SK-N-SH (cell line): ENCODE data around the gene DCHS1. TPM values are rescaled to one million over a fixed set of nuclear protein-coding genes. Genes with fewer than 3 reads are reported as not detected.

Experiments used
- CTCF ChIA-PET: fragments of 300-600, 350-600 bp; formaldehyde crosslinking; extraction: SDS; loops from one replicate; lab custom pipeline; 2021; lab: Yijun Ruan, JAX
- POLR2A ChIA-PET: fragments of 350-600 bp; sonication (Branson Sonifier 250); formaldehyde crosslinking; extraction: SDS; loops from one replicate; lab custom pipeline; 2020; ENCODE audit warnings: antibody characterized with exemption, inconsistent platforms; lab: Yijun Ruan, JAX
- DNase-seq: peaks from one replicate; pipeline ENCODE4 v3.0.0; 2012
- H2AFZ ChIP-seq: fragments of 200-600 bp; sonication (generic); 2 replicates; pipeline ENCODE4 v1.8.1; 2016; ENCODE audit warnings: antibody characterized with exemption, mild to moderate bottlenecking, low read depth
- H3F3A ChIP-seq: fragments of 200-600 bp; sonication (generic); replicated peaks from 2 replicates; pipeline ENCODE3; 2016; ENCODE audit warnings: antibody characterized with exemption, mild to moderate bottlenecking; ENCODE audit not compliant: insufficient read depth
- H3K27ac ChIP-seq, 2 experiments: fragments of 200-500 bp in 1 of 2; fragments of 200-600 bp in 1 of 2; sonication (Bioruptor generic) in 1 of 2; sonication (generic), shearing (Covaris generic) in 1 of 2; 2 replicates each; pipeline versions ENCODE4 v1.5.1 to v1.6.1; 2014 to 2016; ENCODE audit warnings: low read depth in 2 of 2, inconsistent platforms in 1 of 2, low read length in 1 of 2, mild to moderate bottlenecking in 1 of 2, mixed read lengths in 1 of 2
- H3K27me3 ChIP-seq: fragments of 200-600 bp; sonication (generic), shearing (Covaris generic); 2 replicates; pipeline ENCODE4 v1.6.1; 2016; ENCODE audit warnings: mixed run types; ENCODE audit not compliant: insufficient read depth
- H3K36me3 ChIP-seq, 2 experiments: fragments of 200-500 bp in 1 of 2; fragments of 200-600 bp in 1 of 2; sonication (Bioruptor generic) in 1 of 2; sonication (generic) in 1 of 2; replicated peaks in 1 of 2; 2 replicates each; pipeline versions ENCODE3 to v1.5.1; 2014 to 2016; ENCODE audit warnings: low read length in 1 of 2, mild to moderate bottlenecking in 1 of 2; ENCODE audit not compliant: insufficient read depth in 2 of 2, control insufficient read depth in 1 of 2
- H3K4me1 ChIP-seq, 2 experiments: fragments of 200-500 bp in 1 of 2; fragments of 200-600 bp in 1 of 2; sonication (Bioruptor generic) in 1 of 2; sonication (generic), shearing (Covaris generic) in 1 of 2; 2 replicates each; pipeline versions ENCODE4 v1.5.1 to v1.6.1; 2014 to 2016; ENCODE audit warnings: low read depth in 1 of 2, low read length in 1 of 2, mixed run types in 1 of 2; ENCODE audit not compliant: insufficient read depth in 2 of 2, control insufficient read depth in 1 of 2
- H3K4me2 ChIP-seq: fragments of 200-600 bp; sonication (generic), shearing (Covaris generic); 2 replicates; pipeline ENCODE4 v1.6.1; 2017; ENCODE audit warnings: mixed run types
- H3K4me3 ChIP-seq, 2 experiments: fragments of 200-500 bp in 1 of 2; fragments of 200-600 bp in 1 of 2; sonication (Bioruptor generic) in 1 of 2; sonication (generic), shearing (Covaris generic) in 1 of 2; 2 replicates each; pipeline versions ENCODE4 v1.5.1 to v1.8.1; 2014 to 2016; ENCODE audit warnings: low read depth in 2 of 2, inconsistent platforms in 1 of 2, low read length in 1 of 2, mild to moderate bottlenecking in 1 of 2, mixed read lengths in 1 of 2, moderate library complexity in 1 of 2
- H3K79me2 ChIP-seq: fragments of 200-600 bp; sonication (generic); 2 replicates; pipeline ENCODE4 v1.8.1; 2017; ENCODE audit warnings: mild to moderate bottlenecking; ENCODE audit not compliant: insufficient read depth
- H3K9ac ChIP-seq: fragments of 200-600 bp; sonication (generic); 2 replicates; pipeline ENCODE4 v1.6.1; 2017; ENCODE audit warnings: mixed run types
- H3K9me2 ChIP-seq: fragments of 200-600 bp; sonication (generic); 2 replicates; pipeline ENCODE4 v1.6.1; 2017; ENCODE audit warnings: mixed run types
- H3K9me3 ChIP-seq: fragments of 200-600 bp; sonication (generic); 2 replicates; pipeline ENCODE4 v1.6.1; 2017; ENCODE audit warnings: mixed run types, mild to moderate bottlenecking, moderate library complexity
- H4K20me1 ChIP-seq: fragments of 200-600 bp; sonication (generic); 2 replicates; pipeline ENCODE4 v1.6.1; 2017; ENCODE audit warnings: mild to moderate bottlenecking, mixed run types; ENCODE audit not compliant: insufficient read depth
- CHD2 ChIP-seq: fragments of 150-350 bp; IDR thresholded peaks from 2 replicates; pipeline ENCODE4 v1.6.1; 2018; ENCODE audit warnings: low read length; ENCODE audit not compliant: partially characterized antibody
- CTCF ChIP-seq: fragments of 200-600 bp; sonication (generic); IDR thresholded peaks from 2 replicates; pipeline ENCODE4 v1.6.1; 2017; ENCODE audit warnings: antibody characterized with exemption, mild to moderate bottlenecking, moderate library complexity
- ELF1 ChIP-seq: IDR thresholded peaks from 2 replicates; pipeline ENCODE4 v1.4.0; 2012
- EP300 ChIP-seq, 2 experiments: IDR thresholded peaks; 2 replicates each; pipeline versions ENCODE4 v1.4.0 to v1.6.1; 2012; ENCODE audit warnings: borderline replicate concordance in 1 of 2, low read depth in 1 of 2, low read length in 1 of 2
- FOSL2 ChIP-seq: IDR thresholded peaks from 2 replicates; pipeline ENCODE4 v1.4.0; 2012; ENCODE audit warnings: low read depth, mild to moderate bottlenecking, moderate library complexity, borderline replicate concordance
- FOXJ3 ChIP-seq: sonication (generic); formaldehyde crosslinking; IDR thresholded peaks from 2 replicates; pipeline ENCODE4 v1.5.1; 2020; ENCODE audit warnings: mild to moderate bottlenecking, missing genetic modification reagents
- FOXM1 ChIP-seq: IDR thresholded peaks from 2 replicates; pipeline ENCODE4 v1.4.0; 2012; ENCODE audit warnings: low read depth, mild to moderate bottlenecking
- GABPA ChIP-seq: IDR thresholded peaks from 2 replicates; pipeline ENCODE4 v1.4.0; 2012; ENCODE audit warnings: low read depth, mild to moderate bottlenecking
- GATA2 ChIP-seq: sonication (generic); formaldehyde crosslinking; IDR thresholded peaks from 2 replicates; pipeline ENCODE4 v1.5.0; 2020; ENCODE audit warnings: mild to moderate bottlenecking, missing genetic modification reagents
- JUND ChIP-seq: IDR thresholded peaks from 2 replicates; pipeline ENCODE4 v1.4.0; 2012
- MEF2A ChIP-seq: IDR thresholded peaks from 2 replicates; pipeline ENCODE4 v1.4.0; 2012; ENCODE audit warnings: low read depth, borderline replicate concordance
- MXI1 ChIP-seq: IDR thresholded peaks from 2 replicates; pipeline ENCODE4 v1.6.1; 2012; ENCODE audit warnings: mild to moderate bottlenecking, low read depth, low read length, improper control_type of control experiment
- NFIC ChIP-seq: IDR thresholded peaks from 2 replicates; pipeline ENCODE4 v1.4.0; 2012; ENCODE audit warnings: borderline replicate concordance
- PBX3 ChIP-seq: IDR thresholded peaks from 2 replicates; pipeline ENCODE4; 2012
- POLR2AphosphoS5 ChIP-seq: IDR thresholded peaks from 2 replicates; pipeline ENCODE4 v1.6.1; 2012; ENCODE audit warnings: low read depth, low read length
- RAD21 ChIP-seq: IDR thresholded peaks from 2 replicates; pipeline ENCODE4 v1.6.1; 2012; ENCODE audit warnings: mild to moderate bottlenecking, low read length
- RCOR1 ChIP-seq: fragments of 150-350 bp; IDR thresholded peaks from 2 replicates; pipeline ENCODE4 v1.6.1; 2017; ENCODE audit warnings: antibody characterized with exemption, low read length
- RFX5 ChIP-seq: IDR thresholded peaks from 2 replicates; pipeline ENCODE4 v1.6.1; 2012; ENCODE audit warnings: mild to moderate bottlenecking, improper control_type of control experiment, low read length
- SIN3A ChIP-seq: IDR thresholded peaks from 2 replicates; pipeline ENCODE4 v1.6.1; 2012; ENCODE audit warnings: low read depth, mild to moderate bottlenecking, low read length, moderate library complexity, borderline replicate concordance
- SMC3 ChIP-seq: IDR thresholded peaks from 2 replicates; pipeline ENCODE4 v1.6.1; 2012; ENCODE audit warnings: low read depth, low read length, improper control_type of control experiment
- TAF1 ChIP-seq: IDR thresholded peaks from 2 replicates; pipeline ENCODE4 v1.6.1; 2012; ENCODE audit warnings: low read depth, mild to moderate bottlenecking, low read length, moderate library complexity, borderline replicate concordance
- TCF12 ChIP-seq: IDR thresholded peaks from 2 replicates; pipeline ENCODE4 v1.4.0; 2012
- TEAD4 ChIP-seq: IDR thresholded peaks from 2 replicates; pipeline ENCODE4 v1.4.0; 2012; ENCODE audit warnings: mild to moderate bottlenecking, borderline replicate concordance; ENCODE audit not compliant: insufficient read depth
- YY1 ChIP-seq: IDR thresholded peaks from 2 replicates; pipeline ENCODE4 v1.4.0; 2012; ENCODE audit warnings: low read depth, mild to moderate bottlenecking
- WGBS: methylation state at CpG from one replicate; pipeline ENCODE4 v1.1.6; 2017; ENCODE audit warnings: low lambda C conversion rate; 5-methylcytosine and 5-hydroxymethylcytosine counted together
- polyA plus RNA-seq, 3 experiments: library from polyadenylated mRNA; depleted of rRNA; stranded (reverse); fragments of >200 nt; gene quantifications; 2 replicates each; pipeline ENCODE4 v1.2.3, GENCODE V29; 2012
- TF ChIP-seq, protein P1 (sequence below): fragments of 150-350 bp; IDR thresholded peaks from 2 replicates; pipeline ENCODE4 v1.6.1; 2016; ENCODE audit warnings: mild to moderate bottlenecking, low read depth, low read length
- TF ChIP-seq, protein P2 (sequence below): IDR thresholded peaks from 2 replicates; pipeline ENCODE4 v1.6.1; 2012; ENCODE audit warnings: mild to moderate bottlenecking, low read depth, low read length, moderate library complexity
- TF ChIP-seq, protein P3 (sequence below): IDR thresholded peaks from 2 replicates; pipeline ENCODE4 v1.4.0; 2012; ENCODE audit warnings: low read depth
- TF ChIP-seq, protein P4 (sequence below): IDR thresholded peaks from 2 replicates; pipeline ENCODE4 v1.4.0; 2012; ENCODE audit warnings: low read depth, borderline replicate concordance

DCHS1 gene
- polyA plus RNA-seq, 1 of the 3 experiments (the other 2 are of a cell fraction): 5.7 TPM

GRCh38 chr11:6572215-6572614 is 83.4 kb downstream of the DCHS1 start:
- Histone ChIP-seq H3K9ac (no peak overlapping the region), H3K4me3 (no peak overlapping the region), H3K79me2 (no peaks in the 10 kb centered on the region), H3K27me3 (no peaks in the 10 kb centered on the region), H3K4me1 (peaks cover 17 to 24% of the 10 kb centered on the region in 2 experiments), H3K9me2 (no peaks in the 10 kb centered on the region), H2AFZ (no peak overlapping the region), H3K4me2 (no peak overlapping the region), H3K36me3 (no peaks in the 10 kb centered on the region), H3K27ac (peak overlapping the region in 1 of 2 experiments; percentile 31; a peak in 2 of 4 replicates), H4K20me1 (no peaks in the 10 kb centered on the region; the same call in 1 of the 2 replicates), H3K9me3 (no peaks in the 10 kb centered on the region), H3F3A (peaks cover 16% of the 10 kb centered on the region)
- POLR2A ChIA-PET: no interaction called here
- no peak for DNase-seq
- CTCF ChIA-PET: interaction anchor here (1.2 kb wide), 1 partner anchor 41 kb away, joined by 4 read pairs; no protein-coding TSS in a partner anchor
- 52% methylated on average over 2 of the region's 2 CpGs for WGBS
- TF ChIP-seq RCOR1: no peak
- no peak for TF ChIP-seq RFX5
- no peak for TF ChIP-seq MXI1
- TF ChIP-seq, protein P1, sequence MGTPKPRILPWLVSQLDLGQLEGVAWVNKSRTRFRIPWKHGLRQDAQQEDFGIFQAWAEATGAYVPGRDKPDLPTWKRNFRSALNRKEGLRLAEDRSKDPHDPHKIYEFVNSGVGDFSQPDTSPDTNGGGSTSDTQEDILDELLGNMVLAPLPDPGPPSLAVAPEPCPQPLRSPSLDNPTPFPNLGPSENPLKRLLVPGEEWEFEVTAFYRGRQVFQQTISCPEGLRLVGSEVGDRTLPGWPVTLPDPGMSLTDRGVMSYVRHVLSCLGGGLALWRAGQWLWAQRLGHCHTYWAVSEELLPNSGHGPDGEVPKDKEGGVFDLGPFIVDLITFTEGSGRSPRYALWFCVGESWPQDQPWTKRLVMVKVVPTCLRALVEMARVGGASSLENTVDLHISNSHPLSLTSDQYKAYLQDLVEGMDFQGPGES: no peak
- TF ChIP-seq YY1: no peak
- no peak for TF ChIP-seq RAD21
- TF ChIP-seq GATA2 (CRISPR knock-in tag): no peak
- no peak for TF ChIP-seq POLR2AphosphoS5
- TF ChIP-seq CTCF: no peak
- TF ChIP-seq JUND: peak; percentile 60
- no peak for TF ChIP-seq FOXM1
- TF ChIP-seq MEF2A: no peak
- TF ChIP-seq NFIC: peak; percentile 80
- TF ChIP-seq, protein P2, sequence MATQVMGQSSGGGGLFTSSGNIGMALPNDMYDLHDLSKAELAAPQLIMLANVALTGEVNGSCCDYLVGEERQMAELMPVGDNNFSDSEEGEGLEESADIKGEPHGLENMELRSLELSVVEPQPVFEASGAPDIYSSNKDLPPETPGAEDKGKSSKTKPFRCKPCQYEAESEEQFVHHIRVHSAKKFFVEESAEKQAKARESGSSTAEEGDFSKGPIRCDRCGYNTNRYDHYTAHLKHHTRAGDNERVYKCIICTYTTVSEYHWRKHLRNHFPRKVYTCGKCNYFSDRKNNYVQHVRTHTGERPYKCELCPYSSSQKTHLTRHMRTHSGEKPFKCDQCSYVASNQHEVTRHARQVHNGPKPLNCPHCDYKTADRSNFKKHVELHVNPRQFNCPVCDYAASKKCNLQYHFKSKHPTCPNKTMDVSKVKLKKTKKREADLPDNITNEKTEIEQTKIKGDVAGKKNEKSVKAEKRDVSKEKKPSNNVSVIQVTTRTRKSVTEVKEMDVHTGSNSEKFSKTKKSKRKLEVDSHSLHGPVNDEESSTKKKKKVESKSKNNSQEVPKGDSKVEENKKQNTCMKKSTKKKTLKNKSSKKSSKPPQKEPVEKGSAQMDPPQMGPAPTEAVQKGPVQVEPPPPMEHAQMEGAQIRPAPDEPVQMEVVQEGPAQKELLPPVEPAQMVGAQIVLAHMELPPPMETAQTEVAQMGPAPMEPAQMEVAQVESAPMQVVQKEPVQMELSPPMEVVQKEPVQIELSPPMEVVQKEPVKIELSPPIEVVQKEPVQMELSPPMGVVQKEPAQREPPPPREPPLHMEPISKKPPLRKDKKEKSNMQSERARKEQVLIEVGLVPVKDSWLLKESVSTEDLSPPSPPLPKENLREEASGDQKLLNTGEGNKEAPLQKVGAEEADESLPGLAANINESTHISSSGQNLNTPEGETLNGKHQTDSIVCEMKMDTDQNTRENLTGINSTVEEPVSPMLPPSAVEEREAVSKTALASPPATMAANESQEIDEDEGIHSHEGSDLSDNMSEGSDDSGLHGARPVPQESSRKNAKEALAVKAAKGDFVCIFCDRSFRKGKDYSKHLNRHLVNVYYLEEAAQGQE: no peak
- no peak for TF ChIP-seq GABPA
- no peak for TF ChIP-seq SMC3
- no peak for TF ChIP-seq ELF1
- TF ChIP-seq TEAD4: peak; percentile 32; the same call in 1 of the 2 replicates
- no peak for TF ChIP-seq FOXJ3 (CRISPR knock-in tag)
- TF ChIP-seq SIN3A: no peak
- TF ChIP-seq, protein P3, sequence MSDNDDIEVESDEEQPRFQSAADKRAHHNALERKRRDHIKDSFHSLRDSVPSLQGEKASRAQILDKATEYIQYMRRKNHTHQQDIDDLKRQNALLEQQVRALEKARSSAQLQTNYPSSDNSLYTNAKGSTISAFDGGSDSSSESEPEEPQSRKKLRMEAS: no peak
- TF ChIP-seq FOSL2: peak; percentile 86
- TF ChIP-seq, protein P4, sequence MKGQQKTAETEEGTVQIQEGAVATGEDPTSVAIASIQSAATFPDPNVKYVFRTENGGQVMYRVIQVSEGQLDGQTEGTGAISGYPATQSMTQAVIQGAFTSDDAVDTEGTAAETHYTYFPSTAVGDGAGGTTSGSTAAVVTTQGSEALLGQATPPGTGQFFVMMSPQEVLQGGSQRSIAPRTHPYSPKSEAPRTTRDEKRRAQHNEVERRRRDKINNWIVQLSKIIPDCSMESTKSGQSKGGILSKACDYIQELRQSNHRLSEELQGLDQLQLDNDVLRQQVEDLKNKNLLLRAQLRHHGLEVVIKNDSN: no peak
- TF ChIP-seq TCF12: peak; percentile 43
- no peak for TF ChIP-seq EP300 (IDR thresholded peaks at IDR 0.05; ENCODE audit: borderline replicate concordance in 1 of 2, low read depth in 1 of 2, low read length in 1 of 2)
- no peak for TF ChIP-seq CHD2
- TF ChIP-seq PBX3: no peak
- TF ChIP-seq TAF1: no peak
